Thymus (tissue), 11 donors: ENCODE results near the gene BLOC1S3. TPM values are rescaled to one million over a fixed set of nuclear protein-coding genes. Genes with fewer than 3 reads are reported as not detected.
"Not testable (repeated sequence)": the region's sequence is repeated elsewhere in the genome, so short reads cannot be mapped to it uniquely, and the experiment has no call there.

Experiments used
- DNase-seq, 9 donors: peaks; one replicate each; pipeline ENCODE4 v3.0.0-alpha.2; 2013; ENCODE audit warnings: low spot score in 9 of 9, low read depth in 6 of 9, missing footprints in 1 of 9
- H3K27ac ChIP-seq, 2 donors: one replicate each; pipeline ENCODE4 v1.5.1; 2013; ENCODE audit warnings: control low read depth in 1 of 2, low read depth in 1 of 2, low read length in 1 of 2, mild to moderate bottlenecking in 1 of 2, moderate library complexity in 1 of 2
- H3K27me3 ChIP-seq, 2 donors: one replicate each; pipeline ENCODE4 v1.5.1; 2013; ENCODE audit warnings: low read length in 1 of 2; ENCODE audit not compliant: control insufficient read depth in 2 of 2, insufficient read depth in 1 of 2
- H3K36me3 ChIP-seq, 2 donors: one replicate each; pipeline ENCODE4 v1.5.1; 2013; ENCODE audit warnings: low read length in 1 of 2, mild to moderate bottlenecking in 1 of 2, moderate library complexity in 1 of 2; ENCODE audit not compliant: control insufficient read depth in 2 of 2, insufficient read depth in 2 of 2
- H3K4me1 ChIP-seq, 2 donors: one replicate each; pipeline ENCODE4 v1.5.1; 2013; ENCODE audit warnings: low read length in 2 of 2; ENCODE audit not compliant: control insufficient read depth in 2 of 2, insufficient read depth in 2 of 2
- H3K4me3 ChIP-seq, 2 donors: one replicate each; pipeline ENCODE4 v1.5.1; 2013; ENCODE audit warnings: low read length in 2 of 2, control low read depth in 1 of 2, mild to moderate bottlenecking in 1 of 2
- H3K9me3 ChIP-seq, 2 donors: one replicate each; pipeline ENCODE4 v1.5.1; 2013; ENCODE audit warnings: low read length in 1 of 2, mild to moderate bottlenecking in 1 of 2; ENCODE audit not compliant: control insufficient read depth in 2 of 2, insufficient read depth in 1 of 2
- WGBS: extraction: QIAGEN DNeasy Blood & Tissue Kit; methylation state at CpG from one replicate; pipeline ENCODE4 v1.1.7; 2013; 5-methylcytosine and 5-hydroxymethylcytosine counted together
- polyA plus RNA-seq: library from polyadenylated mRNA; stranded (reverse); fragments of 200-250 nt; gene quantifications from one replicate; pipeline ENCODE4 v1.2.3, GENCODE V29; 2013
- total RNA-seq: library from RNA; stranded (reverse); fragments of 120-200 nt; gene quantifications from one replicate; pipeline ENCODE4 v1.2.4, GENCODE V29; 2013
- donor health status: healthy.

BLOC1S3 gene
- total and polyA plus RNA-seq, 2 donors = 1.5 to 6.3 TPM

DNA sequence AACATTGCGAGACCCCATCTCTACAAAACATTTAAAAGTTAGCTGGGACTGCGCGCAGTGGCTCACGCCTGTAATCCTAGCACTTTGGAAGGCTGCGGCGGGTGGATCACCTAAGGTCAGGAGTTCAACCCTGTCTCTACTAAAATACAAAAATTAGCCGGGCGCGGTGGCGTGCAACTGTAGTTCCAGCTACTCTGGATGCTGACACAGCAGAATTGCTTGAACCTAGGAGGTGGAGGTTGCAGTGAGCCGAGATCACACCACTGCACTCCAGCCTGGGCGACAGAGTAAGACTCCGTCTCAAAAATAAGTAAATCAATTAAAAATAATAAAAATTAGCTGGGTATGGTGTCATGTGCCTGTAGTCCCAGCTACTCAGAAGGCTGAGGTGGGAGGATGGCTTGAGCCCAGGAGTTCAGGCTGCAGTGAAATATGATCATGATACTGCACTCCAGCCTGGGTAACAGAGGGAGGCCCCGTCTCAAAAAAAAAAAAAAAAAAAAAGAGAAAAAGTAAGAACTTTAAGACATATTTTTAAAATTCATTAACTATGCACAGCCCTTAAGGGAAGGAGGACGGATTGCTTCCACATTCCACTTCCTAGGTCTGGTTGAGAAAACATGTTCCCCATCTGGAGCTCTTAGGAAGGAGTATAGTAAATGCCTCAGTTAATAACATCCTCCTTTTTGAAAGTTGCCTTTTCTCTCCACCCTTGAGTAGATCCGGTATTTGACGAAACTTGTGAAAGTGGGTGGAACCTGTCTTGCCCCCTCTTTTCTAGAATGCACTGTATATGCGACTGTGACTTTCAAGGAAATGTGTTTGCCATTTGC lies 40.5 kb downstream of the BLOC1S3 start:
- Histone ChIP-seq H3K27me3 (peaks cover 37 to 70% of the 10 kb centered on the region in 2 donors), H3K9me3 (no peaks in the 10 kb centered on the region), H3K27ac (no peak overlapping the region), H3K4me1 (no peaks in the 10 kb centered on the region), H3K4me3 (no peak overlapping the region), H3K36me3 (no peaks in the 10 kb centered on the region)
- no peak for DNase-seq
- 85% methylated on average over 18 of the region's 18 CpGs for WGBS

DNA sequence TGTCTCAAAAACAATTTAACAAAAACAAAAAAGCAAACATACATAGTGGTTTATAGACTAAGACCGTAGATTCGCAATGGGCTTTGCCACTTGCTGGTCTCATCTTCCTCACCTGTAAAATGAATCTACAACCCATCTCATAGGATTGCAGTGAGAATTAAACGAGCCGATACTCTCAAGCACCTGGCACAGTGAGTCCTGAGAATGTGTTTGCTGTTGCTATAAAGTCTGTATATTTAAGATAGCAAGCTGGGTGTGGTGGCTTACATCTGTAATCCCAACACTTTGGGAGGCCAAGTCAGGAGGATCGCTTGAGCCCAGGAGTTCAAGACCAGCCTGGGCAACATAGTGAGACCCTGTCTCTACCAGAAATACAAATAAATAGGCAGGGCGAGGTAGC lies 44.1 kb downstream of the BLOC1S3 start:
- H3K27ac ChIP-seq = no peak overlapping the region
- no peak overlapping the region for H3K4me3 ChIP-seq
- DNase-seq = no peak
- H3K9me3 ChIP-seq = no peaks in the 10 kb centered on the region
- no peaks in the 10 kb centered on the region for H3K4me1 ChIP-seq
- H3K36me3 ChIP-seq = no peaks in the 10 kb centered on the region
- peaks cover 10 to 38% of the 10 kb centered on the region in 2 donors for H3K27me3 ChIP-seq
- 98% methylated on average over 6 of the region's 6 CpGs for WGBS

DNA sequence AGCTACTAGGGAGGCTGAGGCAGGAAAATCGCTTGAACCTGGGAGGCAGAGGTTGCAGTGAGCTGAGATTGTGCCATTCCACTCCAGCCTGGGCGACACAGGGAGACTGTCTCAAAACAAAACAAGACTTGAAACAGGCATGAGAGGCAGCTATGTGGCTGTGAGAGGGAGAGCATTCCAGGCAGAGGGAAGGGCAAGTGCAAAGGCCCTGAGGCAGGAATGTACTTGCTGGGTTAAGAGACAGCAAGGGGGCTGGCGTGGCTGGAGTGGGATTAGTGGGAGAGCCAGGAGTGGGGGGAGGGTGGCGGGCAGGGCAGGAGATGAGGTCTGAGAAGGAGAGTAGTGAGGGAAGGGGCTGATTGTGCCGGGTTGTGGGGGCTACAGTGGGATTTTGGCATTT lies 45.3 kb downstream of the BLOC1S3 start:
- no peaks in the 10 kb centered on the region for H3K36me3 ChIP-seq
- peaks cover 3 to 26% of the 10 kb centered on the region in 2 donors for H3K27me3 ChIP-seq
- no peaks in the 10 kb centered on the region for H3K4me1 ChIP-seq
- no peak overlapping the region for H3K4me3 ChIP-seq
- H3K9me3 ChIP-seq = no peaks in the 10 kb centered on the region
- 85% methylated on average over 5 of the region's 5 CpGs for WGBS
- no peak for DNase-seq
- H3K27ac ChIP-seq = no peak overlapping the region

DNA sequence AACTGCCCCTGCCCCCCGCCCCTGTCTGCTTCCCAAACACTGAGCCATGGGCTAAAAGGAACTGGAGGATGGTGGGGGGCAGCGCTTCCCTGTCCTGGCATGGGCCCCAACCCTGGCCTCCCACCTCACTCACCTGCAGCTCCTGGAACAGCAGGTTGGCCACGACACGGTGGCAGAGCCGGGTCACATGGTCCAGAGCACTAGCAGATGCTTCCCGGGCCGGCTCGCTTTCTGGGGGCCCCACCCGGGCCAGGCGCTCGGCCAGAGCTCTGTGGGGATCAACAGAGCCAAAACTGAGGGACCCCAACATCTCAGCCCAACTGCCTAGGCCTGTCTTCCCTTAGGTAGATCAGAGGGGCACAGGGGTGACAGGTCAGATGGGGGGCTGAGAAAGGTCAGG lies 46.1 kb downstream of the BLOC1S3 start:
- H3K27me3 ChIP-seq = peaks cover under 1 to 19% of the 10 kb centered on the region in 2 donors
- 85% methylated on average over 11 of the region's 11 CpGs for WGBS
- H3K4me1 ChIP-seq = no peaks in the 10 kb centered on the region

DNA sequence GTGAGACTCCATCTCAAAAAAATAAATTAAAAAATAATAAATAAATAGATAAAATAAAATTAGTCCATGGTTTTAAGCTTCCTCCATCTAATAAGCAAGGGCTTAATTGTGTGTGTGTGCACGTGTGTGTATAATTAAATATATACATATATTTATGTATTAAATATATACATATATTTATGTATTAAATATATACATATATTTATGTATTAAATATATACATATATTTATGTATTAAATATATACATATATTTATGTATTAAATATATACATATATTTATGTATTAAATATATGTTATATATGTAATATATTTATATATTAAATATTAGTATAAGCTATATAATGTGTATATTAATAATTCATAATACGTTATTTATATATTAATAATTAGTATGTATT lies 50.5 kb downstream of the BLOC1S3 start:
- WGBS = 96% methylated on average over 2 of the region's 2 CpGs
- not testable (repeated sequence) for DNase-seq, H3K4me3 ChIP-seq, H3K27ac ChIP-seq, H3K36me3 ChIP-seq, H3K4me1 ChIP-seq, H3K9me3 ChIP-seq
- peaks cover 1 to 22% of the 10 kb centered on the region in 2 donors for H3K27me3 ChIP-seq

More for the DNA sequence above, 46.1 kb downstream of the BLOC1S3 start:
- Histone ChIP-seq H3K4me3 (no peak overlapping the region), H3K9me3 (no peaks in the 10 kb centered on the region), H3K36me3 (no peaks in the 10 kb centered on the region), H3K27ac (no peak overlapping the region)
- no peak for DNase-seq

Other genes starting within 250 kb of the BLOC1S3 start
- not detected for gene APOC4, start 236.5 kb upstream of the BLOC1S3 start, total RNA-seq
- gene APOC4, start 236.5 kb upstream of the BLOC1S3 start, polyA plus RNA-seq = 0.32 TPM
- gene APOC2, start 232.7 kb upstream of the BLOC1S3 start, total RNA-seq = 8.1 TPM
- gene APOC2, start 232.7 kb upstream of the BLOC1S3 start, polyA plus RNA-seq = 12.6 TPM
- 14.6 TPM for gene CLPTM1, start 223.4 kb upstream of the BLOC1S3 start, total RNA-seq
- gene CLPTM1, start 223.4 kb upstream of the BLOC1S3 start, polyA plus RNA-seq = 36.8 TPM
- gene RELB, start 177.3 kb upstream of the BLOC1S3 start, total RNA-seq = 16.9 TPM
- 24.1 TPM for gene RELB, start 177.3 kb upstream of the BLOC1S3 start, polyA plus RNA-seq
- 22.6 TPM for gene CLASRP, start 139.7 kb upstream of the BLOC1S3 start, total RNA-seq
- gene CLASRP, start 139.7 kb upstream of the BLOC1S3 start, polyA plus RNA-seq = 147 TPM
- gene ZNF296, start 102.3 kb upstream of the BLOC1S3 start, total RNA-seq = 0.19 TPM
- gene ZNF296, start 102.3 kb upstream of the BLOC1S3 start, polyA plus RNA-seq = 2.9 TPM
- gene GEMIN7, start 99.5 kb upstream of the BLOC1S3 start, total RNA-seq = 15.2 TPM
- 32.3 TPM for gene GEMIN7, start 99.5 kb upstream of the BLOC1S3 start, polyA plus RNA-seq
- gene PPP1R37, start 85.6 kb upstream of the BLOC1S3 start, total RNA-seq = 16.5 TPM
- gene PPP1R37, start 85.6 kb upstream of the BLOC1S3 start, polyA plus RNA-seq = 39.3 TPM
- 0.14 TPM for gene NKPD1, start 17.8 kb upstream of the BLOC1S3 start, total RNA-seq
- 0.59 TPM for gene NKPD1, start 17.8 kb upstream of the BLOC1S3 start, polyA plus RNA-seq
- 37.9 TPM for gene TRAPPC6A, start 547 bp upstream of the BLOC1S3 start, total RNA-seq
- 61.4 TPM for gene TRAPPC6A, start 547 bp upstream of the BLOC1S3 start, polyA plus RNA-seq
- 0.42 TPM for gene EXOC3L2, start 66.6 kb downstream of the BLOC1S3 start, total RNA-seq
- 0.75 TPM for gene EXOC3L2, start 66.6 kb downstream of the BLOC1S3 start, polyA plus RNA-seq
- gene MARK4, start 72.5 kb downstream of the BLOC1S3 start, total RNA-seq = 6.0 TPM
- gene MARK4, start 72.5 kb downstream of the BLOC1S3 start, polyA plus RNA-seq = 9.8 TPM
- gene CKM, start 144.1 kb downstream of the BLOC1S3 start, total RNA-seq = 2.3 TPM
- gene CKM, start 144.1 kb downstream of the BLOC1S3 start, polyA plus RNA-seq = 4.5 TPM
- 2.5 TPM for gene KLC3, start 162.0 kb downstream of the BLOC1S3 start, total RNA-seq
- 5.5 TPM for gene KLC3, start 162.0 kb downstream of the BLOC1S3 start, polyA plus RNA-seq
- 5.0 TPM for gene ERCC2, start 191.8 kb downstream of the BLOC1S3 start, total RNA-seq
- gene ERCC2, start 191.8 kb downstream of the BLOC1S3 start, polyA plus RNA-seq = 14.2 TPM
- gene PPP1R13L, start 226.3 kb downstream of the BLOC1S3 start, total RNA-seq = 1.7 TPM
- gene PPP1R13L, start 226.3 kb downstream of the BLOC1S3 start, polyA plus RNA-seq = 41.6 TPM
- gene POLR1G, start 227.9 kb downstream of the BLOC1S3 start, total RNA-seq = 5.8 TPM
- gene POLR1G, start 227.9 kb downstream of the BLOC1S3 start, polyA plus RNA-seq = 1.8 TPM
- 61.6 TPM for gene ERCC1, start 245.1 kb downstream of the BLOC1S3 start, total RNA-seq
- gene ERCC1, start 245.1 kb downstream of the BLOC1S3 start, polyA plus RNA-seq = 42.6 TPM